ENCODE results near the gene OPRD1. TPM values are rescaled to one million over a fixed set of nuclear protein-coding genes. Genes with fewer than 3 reads are reported as not detected.
"Not testable (repeated sequence)": the region's sequence is repeated elsewhere in the genome, so short reads cannot be mapped to it uniquely, and the experiment has no call there.

The OPRD1 gene
- not detected for total RNA-seq
- polyA plus RNA-seq: not detected
- total RNA-seq: not detected

- Histone ChIP-seq H3K9me3 (ENCODE audit: control insufficient read depth in 2 of 3, low read length in 3 of 3) (no peaks in the 10 kb centered on the region), H3K4me3 (ENCODE audit: low read length) (no peak within 1 kb of the TSS), H3K36me3 (ENCODE audit: control insufficient read depth in 2 of 3, insufficient read depth in 3 of 3, low read length in 3 of 3) (no peaks in the 10 kb centered on the region), H3K27me3 (ENCODE audit: control insufficient read depth in 2 of 2, insufficient read depth in 2 of 2, low read length in 2 of 2) (no peaks in the 10 kb centered on the region), H3K27ac (ENCODE audit: low read depth, low read length) (no peak within 1 kb of the TSS), H3K4me1 (ENCODE audit: control insufficient read depth in 2 of 2, insufficient read depth in 2 of 2, low read length in 2 of 2) (no peaks in the 10 kb centered on the region)
- Mint-ChIP-seq H3K36me3 (no peaks in the 10 kb centered on the region), H3K27me3 (peaks cover 49 to 66% (median 50%) of the 10 kb centered on the region in 5 donors), H3K27ac (no peak within 1 kb of the TSS), H3K9me3 (no peaks in the 10 kb centered on the region), H3K4me1 (peaks cover 0 to 8% (median 4%) of the 10 kb centered on the region in 7 donors), H3K4me3 (peak within 1 kb of the TSS in 2 of 10 donors; percentile 39)
- intact Hi-C loops (cut with micrococcal nuclease): no loop called here
- ATAC-seq (no peak), DNase-seq (peak in 1 of 9 donors; percentile 25)
- CTCF ChIA-PET: no interaction called here
- POLR2A ChIA-PET: no interaction called here
Measured at GRCh38 chr1:28811766-28812668, at the start of gene OPRD1. TSS of gene OPRD1 (plus strand) at chr1:28812170. CDS start at chr1:28812384, 214 bp downstream.

GRCh38 chr1:28766532-28767183 lies 45.3 kb upstream of the OPRD1 start:
- Mint-ChIP-seq H3K36me3 (peaks cover 5 to 25% (median 10%) of the 10 kb centered on the region in 5 donors), H3K27ac (peak overlapping the region in 5 of 9 donors; percentile 9 to 77 (median 46)), H3K9me3 (no peaks in the 10 kb centered on the region), H3K27me3 (no peaks in the 10 kb centered on the region), H3K4me1 (peaks cover 17 to 41% (median 24%) of the 10 kb centered on the region in 7 donors), H3K4me3 (no peak overlapping the region)
- intact Hi-C loops (cut with micrococcal nuclease): no loop called here
- ATAC-seq (no peak), DNase-seq (no peak)
- CTCF ChIA-PET: no interaction called here
- Histone ChIP-seq H3K4me3 (ENCODE audit: low read length) (no peak overlapping the region), H3K27me3 (ENCODE audit: control insufficient read depth in 2 of 2, insufficient read depth in 2 of 2, low read length in 2 of 2) (no peaks in the 10 kb centered on the region), H3K36me3 (ENCODE audit: control insufficient read depth in 2 of 3, insufficient read depth in 3 of 3, low read length in 3 of 3) (peaks cover 6 to 19% (median 9%) of the 10 kb centered on the region in 3 experiments), H3K9me3 (ENCODE audit: control insufficient read depth in 2 of 3, low read length in 3 of 3) (no peaks in the 10 kb centered on the region), H3K4me1 (ENCODE audit: control insufficient read depth in 2 of 2, insufficient read depth in 2 of 2, low read length in 2 of 2) (peaks cover 0 to 9% of the 10 kb centered on the region in 2 donors), H3K27ac (ENCODE audit: low read depth, low read length) (no peak overlapping the region)
- POLR2A ChIA-PET: interaction anchor here (0.6 kb wide), 1 partner anchor 68 kb away, joined by 3 read pairs; no protein-coding TSS in a partner anchor

GRCh38 chr1:28770601-28771165 lies 41.3 kb upstream of the OPRD1 start:
- Histone ChIP-seq H3K27ac (ENCODE audit: low read depth, low read length) (no peak overlapping the region), H3K36me3 (ENCODE audit: control insufficient read depth in 2 of 3, insufficient read depth in 3 of 3, low read length in 3 of 3) (peaks cover 6 to 13% (median 11%) of the 10 kb centered on the region in 3 experiments), H3K4me1 (ENCODE audit: control insufficient read depth in 2 of 2, insufficient read depth in 2 of 2, low read length in 2 of 2) (peaks cover 7 to 15% of the 10 kb centered on the region in 2 donors), H3K4me3 (ENCODE audit: low read length) (no peak overlapping the region), H3K27me3 (ENCODE audit: control insufficient read depth in 2 of 2, insufficient read depth in 2 of 2, low read length in 2 of 2) (no peaks in the 10 kb centered on the region), H3K9me3 (ENCODE audit: control insufficient read depth in 2 of 3, low read length in 3 of 3) (no peaks in the 10 kb centered on the region)
- Mint-ChIP-seq H3K4me1 (peaks cover 8 to 34% (median 22%) of the 10 kb centered on the region in 7 donors), H3K9me3 (no peaks in the 10 kb centered on the region), H3K27me3 (no peaks in the 10 kb centered on the region), H3K4me3 (no peak overlapping the region), H3K27ac (peak overlapping the region in 1 of 9 donors; percentile 60), H3K36me3 (peaks cover 4 to 25% (median 7%) of the 10 kb centered on the region in 5 donors)
- ChIA-PET CTCF (no interaction called here), POLR2A (no interaction called here)
- DNase-seq: no peak
- intact Hi-C loops (cut with micrococcal nuclease): loop anchor here in 1 of 2 donors (10.0 kb wide), 1 partner anchor 414 kb away; the partner anchor contains the start of gene SRSF4
- no peak for ATAC-seq

GRCh38 chr1:28771921-28772320 lies 40.0 kb upstream of the OPRD1 start:
- peaks cover 0 to 24% (median 15%) of the 10 kb centered on the region in 7 donors for H3K4me1 Mint-ChIP-seq
- H3K9me3 Mint-ChIP-seq; H3K4me1 ChIP-seq (ENCODE audit: control insufficient read depth in 2 of 2, insufficient read depth in 2 of 2, low read length in 2 of 2); H3K27ac ChIP-seq (ENCODE audit: low read depth, low read length); H3K4me3 Mint-ChIP-seq; H3K27me3 Mint-ChIP-seq; H3K27me3 ChIP-seq (ENCODE audit: control insufficient read depth in 2 of 2, insufficient read depth in 2 of 2, low read length in 2 of 2); DNase-seq; ATAC-seq; H3K4me3 ChIP-seq (ENCODE audit: low read length); H3K9me3 ChIP-seq (ENCODE audit: control insufficient read depth in 2 of 3, low read length in 3 of 3): not testable (repeated sequence)
- ChIA-PET POLR2A (interaction anchor here (2.3 kb wide), 1 partner anchor 129 kb away, joined by 8 read pairs; the partner anchor contains the start of gene TAF12), CTCF (interaction anchor here (0.6 to 0.8 kb wide), 2 partner anchors 16 to 366 kb away, joined by 3 read pairs; no protein-coding TSS in a partner anchor)
- H3K27ac Mint-ChIP-seq: peak overlapping the region in 2 of 9 donors; percentile 48 to 63
- H3K36me3 ChIP-seq (ENCODE audit: control insufficient read depth in 2 of 3, insufficient read depth in 3 of 3, low read length in 3 of 3): peaks cover 5 to 13% (median 6%) of the 10 kb centered on the region in 3 experiments
- intact Hi-C loops (cut with micrococcal nuclease): loop anchor here in 1 of 2 donors (10.0 kb wide), 1 partner anchor 413 kb away; the partner anchor contains the start of gene SRSF4
- peaks cover 0 to 16% (median 5%) of the 10 kb centered on the region in 5 donors for H3K36me3 Mint-ChIP-seq

GRCh38 chr1:28773105-28773504 lies 38.9 kb upstream of the OPRD1 start:
- H3K4me1 Mint-ChIP-seq: peaks cover 0 to 22% (median 14%) of the 10 kb centered on the region in 7 donors
- Histone ChIP-seq H3K9me3 (ENCODE audit: control insufficient read depth in 2 of 3, low read length in 3 of 3) (no peaks in the 10 kb centered on the region), H3K27me3 (ENCODE audit: control insufficient read depth in 2 of 2, insufficient read depth in 2 of 2, low read length in 2 of 2) (no peaks in the 10 kb centered on the region), H3K4me3 (ENCODE audit: low read length) (no peak overlapping the region), H3K36me3 (ENCODE audit: control insufficient read depth in 2 of 3, insufficient read depth in 3 of 3, low read length in 3 of 3) (peaks cover 5 to 13% (median 6%) of the 10 kb centered on the region in 3 experiments), H3K27ac (ENCODE audit: low read depth, low read length) (no peak overlapping the region), H3K4me1 (ENCODE audit: control insufficient read depth in 2 of 2, insufficient read depth in 2 of 2, low read length in 2 of 2) (peaks cover 6 to 8% of the 10 kb centered on the region in 2 donors)
- no peak for ATAC-seq
- no peaks in the 10 kb centered on the region for H3K27me3 Mint-ChIP-seq
- ChIA-PET POLR2A (interaction anchor here (1.3 to 2.3 kb wide), 2 partner anchors 10 to 130 kb away, joined by 3 to 8 read pairs; partner anchors contain the start of gene TAF12), CTCF (no interaction called here)
- peaks cover 0 to 16% (median 5%) of the 10 kb centered on the region in 5 donors for H3K36me3 Mint-ChIP-seq
- no peaks in the 10 kb centered on the region for H3K9me3 Mint-ChIP-seq
- no peak for DNase-seq
- peak overlapping the region in 2 of 9 donors; percentile 28 to 42 for H3K27ac Mint-ChIP-seq
- intact Hi-C loops (cut with micrococcal nuclease): loop anchor here in 1 of 2 donors (10.0 kb wide), 1 partner anchor 412 kb away; the partner anchor contains the start of gene SRSF4
- H3K4me3 Mint-ChIP-seq: no peak overlapping the region
